GM19043 (cell line): ENCODE data around the gene COX7A2.

ENCODE experiments used
- ATAC-seq: cut with Tn5 transposase; IDR thresholded peaks from one replicate; pipeline ENCODE4 v1.9.1; 2021; ENCODE audit warnings: low read depth; ENCODE audit not compliant: unreplicated experiment

COX7A2 gene, protein sequence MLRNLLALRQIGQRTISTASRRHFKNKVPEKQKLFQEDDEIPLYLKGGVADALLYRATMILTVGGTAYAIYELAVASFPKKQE

DNA sequence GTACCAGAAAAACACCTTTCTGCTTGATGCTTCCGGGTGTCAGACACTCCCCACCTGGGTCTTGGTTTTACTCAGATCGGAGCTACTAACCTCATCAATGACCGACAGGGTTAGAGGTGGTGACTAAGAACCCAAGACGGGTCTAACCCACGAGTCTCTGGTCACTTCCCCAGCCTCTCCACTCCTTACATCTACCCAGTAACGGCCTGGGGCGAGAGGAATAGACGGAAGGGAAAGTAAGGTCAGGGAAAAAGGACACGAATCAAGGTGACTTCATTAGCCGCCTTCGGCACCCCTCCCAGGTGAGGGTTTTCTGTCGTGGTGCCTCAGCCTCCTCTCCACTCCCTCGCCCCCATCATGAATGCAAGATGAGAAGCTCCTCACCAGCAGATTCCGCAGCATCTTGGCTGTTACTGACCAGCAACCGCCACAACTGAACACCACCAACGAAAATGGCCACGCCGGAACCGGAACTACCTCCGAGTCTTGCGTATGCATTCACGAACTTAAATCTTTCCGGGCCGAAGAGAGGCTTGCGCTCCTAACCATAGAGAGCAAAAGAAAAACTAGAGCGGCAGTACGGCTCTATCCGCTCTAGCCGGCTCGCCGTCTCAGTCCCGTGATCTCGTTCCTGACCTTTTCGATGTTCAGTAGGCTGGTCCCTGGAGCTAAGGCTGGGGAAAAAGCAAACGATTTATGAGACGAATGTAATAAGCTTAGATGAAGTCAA lies at the start of gene COX7A2:
TSS of gene COX7A2 (minus strand) at position 469 of the 730 bp plus-strand sequence. CDS start at position 402, 67 bp downstream.
- ATAC-seq: peak; percentile 95

DNA sequence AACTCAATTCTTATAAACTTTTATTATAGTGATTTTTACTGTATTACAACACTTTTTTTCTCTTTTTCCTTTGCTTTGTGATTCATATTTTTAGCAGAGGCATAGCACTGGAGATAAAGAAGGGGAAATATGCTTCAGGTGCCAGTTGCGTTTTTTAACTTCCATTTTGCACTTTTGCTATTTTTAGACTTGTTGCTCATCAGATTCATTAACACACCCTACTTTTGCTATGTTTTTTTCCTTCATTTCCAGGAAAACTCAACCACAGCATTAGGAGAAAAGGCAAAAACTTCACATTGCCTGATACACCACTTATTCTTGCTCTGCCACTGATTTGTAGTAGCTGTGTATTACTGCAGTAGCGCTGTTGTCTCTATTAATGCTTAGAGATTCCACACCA lies 49.0 kb upstream of the COX7A2 start:
- ATAC-seq: no peak

DNA sequence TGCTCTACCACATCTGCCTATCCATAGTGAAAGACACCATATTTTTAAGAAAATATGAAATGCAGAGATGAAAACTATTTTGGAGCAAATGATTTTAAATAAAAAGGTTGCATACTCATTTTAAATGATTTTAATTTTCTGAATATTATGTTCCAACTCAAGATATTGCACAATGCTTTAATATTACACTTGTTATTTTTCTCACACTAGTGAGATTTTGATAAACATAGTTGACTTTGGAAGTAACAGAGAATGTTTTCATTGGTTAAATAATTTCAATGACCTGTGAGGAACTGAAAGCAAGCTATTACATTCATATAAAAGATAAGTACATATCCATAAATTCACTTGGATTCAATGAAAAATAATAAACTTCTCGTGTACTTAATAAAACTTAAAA lies 48.1 kb upstream of the COX7A2 start:
- ATAC-seq: no peak

DNA sequence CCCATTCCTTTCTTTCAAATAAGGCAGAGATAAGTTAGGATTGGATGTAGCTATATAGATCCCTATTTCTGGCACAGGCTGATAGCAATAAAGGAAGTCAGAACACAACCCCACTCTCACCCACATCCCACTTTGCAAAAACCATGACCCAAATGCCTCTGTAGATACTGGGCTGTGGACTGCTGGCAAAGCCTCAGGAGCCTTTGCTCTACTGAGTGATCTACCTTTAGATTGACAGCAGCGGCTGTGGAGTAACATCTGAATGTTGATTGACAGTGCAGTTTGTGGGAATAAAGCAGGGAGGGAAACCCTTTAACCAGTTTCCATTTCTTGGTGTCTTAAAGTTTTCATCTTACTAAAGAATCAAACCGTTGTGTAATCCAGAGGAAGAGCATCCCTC lies 47.7 kb upstream of the COX7A2 start:
- no peak for ATAC-seq

DNA sequence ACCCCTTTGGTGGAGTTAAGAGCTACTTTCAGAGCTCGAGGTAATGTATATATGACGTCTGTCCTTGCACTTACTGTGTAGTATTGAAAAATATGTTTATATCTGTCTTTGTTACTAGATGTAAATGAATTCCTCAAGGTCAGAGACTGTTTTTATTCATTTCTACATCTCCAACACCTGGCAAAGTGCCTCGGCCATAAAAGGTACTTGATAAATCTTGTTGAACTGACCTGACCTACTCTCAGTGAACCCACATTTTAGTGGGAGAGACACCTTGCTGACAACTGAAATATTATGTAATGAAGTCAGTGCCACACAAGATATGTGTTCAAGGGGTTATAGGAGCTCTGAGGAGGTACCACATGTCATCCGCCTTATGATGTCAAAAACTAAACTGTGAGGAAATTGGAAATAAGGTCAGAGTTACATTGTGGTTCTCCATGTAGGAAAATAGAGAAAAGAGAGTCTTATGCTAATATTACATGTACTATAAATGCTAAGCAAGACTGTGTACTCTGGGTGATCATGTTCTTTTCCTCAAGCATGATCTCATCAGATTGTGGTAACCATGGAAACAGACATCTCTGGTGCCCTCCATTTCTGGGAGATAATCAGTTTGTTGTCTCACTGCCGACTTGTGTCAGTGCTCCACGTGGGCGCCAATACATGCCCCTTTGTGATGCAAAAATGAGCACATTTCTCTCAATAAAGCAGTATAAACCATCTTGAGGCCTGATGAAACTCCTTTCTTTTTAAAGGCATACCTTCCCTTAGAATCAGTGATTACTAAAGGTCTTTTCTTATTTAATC lies 46.7 kb upstream of the COX7A2 start:
- no peak for ATAC-seq

DNA sequence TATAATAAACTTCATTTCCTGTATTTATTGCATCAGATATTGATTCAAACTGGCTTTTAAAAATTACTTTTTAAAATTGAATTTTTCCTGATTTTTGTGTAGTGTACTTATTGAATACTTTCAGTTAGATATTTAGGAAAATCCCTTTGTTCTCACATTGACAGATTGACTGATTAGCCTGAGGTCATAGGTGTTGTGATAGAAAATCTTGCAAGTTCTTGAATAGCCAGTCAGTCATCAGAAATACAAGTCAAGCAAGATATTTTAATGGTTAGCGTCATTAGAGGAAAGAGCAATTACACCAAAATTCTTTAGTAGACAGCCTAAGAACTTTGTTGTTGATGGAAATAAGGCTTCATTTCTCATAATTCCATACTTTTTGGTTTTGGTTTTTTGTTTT lies 44.4 kb upstream of the COX7A2 start:
- no peak for ATAC-seq

DNA sequence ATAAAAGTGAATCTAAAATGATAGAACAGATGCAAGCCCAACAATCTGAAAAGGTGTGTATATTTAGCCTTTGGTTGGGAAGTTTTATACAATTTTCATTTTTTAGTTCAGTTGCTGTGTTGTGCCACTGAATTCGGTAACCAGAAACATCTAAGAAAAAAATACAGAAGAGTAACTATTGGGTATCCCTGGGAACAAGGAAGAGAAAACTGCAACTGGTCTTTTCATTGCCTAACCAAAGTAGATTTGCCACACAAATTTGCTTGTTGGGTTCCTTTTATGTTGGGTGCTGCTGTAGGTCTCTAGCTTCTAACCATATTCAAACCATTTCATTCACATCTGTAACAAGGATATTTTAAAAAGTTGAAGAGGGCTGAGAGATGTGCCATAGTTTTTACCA lies 43.8 kb upstream of the COX7A2 start:
- no peak for ATAC-seq

DNA sequence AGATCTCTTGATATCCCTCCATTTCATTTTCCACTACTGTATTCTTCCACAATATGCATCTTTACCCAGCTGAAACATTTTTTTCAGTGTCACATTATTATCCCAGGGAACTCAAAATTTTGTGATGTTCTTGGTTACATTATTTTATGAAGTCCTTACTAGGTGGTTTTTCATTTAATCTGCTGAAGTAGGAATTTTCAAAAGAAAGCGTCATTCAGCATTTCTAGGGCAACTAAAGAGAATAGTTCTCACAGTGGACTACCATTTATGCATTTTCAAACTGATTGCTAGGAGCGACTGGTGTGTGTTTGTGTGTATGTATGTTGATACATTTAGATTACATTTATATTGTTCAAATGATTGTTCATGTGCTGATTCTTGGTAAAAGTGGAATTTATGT lies 43.4 kb upstream of the COX7A2 start:
- ATAC-seq: no peak

DNA sequence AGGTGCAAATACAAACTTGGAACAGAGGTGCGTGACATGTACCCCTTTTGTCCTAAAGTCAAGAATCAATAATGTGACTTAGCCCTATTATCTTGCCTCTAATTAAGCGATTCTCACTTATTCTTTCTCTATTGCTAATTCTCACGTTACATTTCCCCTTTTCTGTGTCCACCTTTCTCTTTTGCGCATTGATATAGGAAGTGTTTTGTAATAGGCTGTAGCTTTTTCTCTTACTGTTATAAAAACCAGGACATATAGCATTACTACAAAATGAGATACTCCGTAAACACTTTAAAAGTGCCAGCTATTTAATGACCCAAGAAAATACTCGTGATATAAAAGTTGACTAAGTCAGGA lies 41.7 kb upstream of the COX7A2 start:
- ATAC-seq: no peak

DNA sequence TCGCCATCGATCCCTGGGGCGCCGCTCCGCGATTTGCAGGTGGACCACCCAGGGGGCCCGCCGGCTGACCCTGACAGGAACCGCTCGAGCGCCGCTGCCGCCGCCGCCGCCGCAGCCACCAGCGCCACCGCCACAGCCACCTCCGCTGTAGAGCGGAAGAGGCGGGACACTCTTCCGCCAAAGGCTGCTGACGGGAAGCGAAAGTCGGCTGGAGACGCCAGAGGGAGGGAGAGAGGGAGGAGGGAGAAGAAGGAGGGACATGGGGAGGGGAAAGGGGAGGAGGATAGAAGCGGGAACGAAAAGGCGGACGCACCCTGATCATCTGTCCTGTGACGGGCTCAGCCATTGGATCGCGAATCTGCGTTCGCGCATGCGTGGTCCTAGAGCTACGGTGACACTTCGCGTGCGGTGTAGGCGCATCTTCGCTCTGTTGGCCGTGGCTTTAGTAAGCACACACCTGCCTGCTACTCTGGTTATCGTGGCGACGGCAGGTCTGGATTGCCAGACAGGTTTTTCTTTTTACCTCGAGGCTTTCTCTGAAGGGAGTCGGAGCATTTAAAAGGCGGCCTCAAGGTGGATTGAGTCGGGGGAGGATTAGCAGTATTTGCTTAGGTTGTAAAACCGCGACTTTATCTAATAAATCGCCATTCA lies 41.2 kb upstream of the COX7A2 start, which contains the start of gene TMEM30A:
TSS of gene TMEM30A (minus strand) at position 161 of the 651 bp plus-strand sequence. CDS start at position 7, 154 bp downstream.
- ATAC-seq: peak; percentile 90

DNA sequence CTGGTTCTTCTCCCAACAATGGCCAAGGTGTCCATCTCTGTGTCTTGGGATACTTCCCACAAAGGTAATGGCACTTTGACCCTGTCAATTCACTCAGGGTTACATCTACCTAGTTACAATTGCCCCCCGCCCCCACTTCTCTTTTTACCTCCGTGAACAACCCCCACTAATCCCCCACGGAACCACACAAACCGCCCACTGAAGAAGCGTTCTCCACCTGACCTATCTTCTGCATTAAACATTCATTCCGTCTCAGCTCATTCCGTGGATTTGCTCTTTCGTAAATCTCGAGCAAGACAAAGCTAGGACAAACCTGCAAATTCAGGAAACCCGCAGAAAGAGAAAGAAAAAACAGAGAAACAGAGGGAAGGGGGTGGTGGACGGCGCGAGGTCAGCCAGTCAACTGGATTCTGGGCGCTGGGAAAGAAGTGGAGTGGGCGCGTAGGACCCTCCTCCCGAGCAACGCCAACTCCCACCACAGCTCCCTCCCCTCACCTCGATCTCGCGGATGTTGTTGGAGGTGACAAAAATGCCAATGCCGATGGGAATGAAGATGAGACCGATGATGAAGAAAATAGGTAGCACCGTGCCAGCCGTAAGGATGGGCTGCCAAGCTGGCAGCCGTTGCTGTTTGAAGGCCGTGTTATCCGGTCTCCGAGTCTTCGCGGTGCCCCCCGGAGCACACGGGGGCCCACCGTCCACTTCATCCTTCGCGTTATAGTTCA lies 40.5 kb upstream of the COX7A2 start:
- ATAC-seq: no peak

DNA sequence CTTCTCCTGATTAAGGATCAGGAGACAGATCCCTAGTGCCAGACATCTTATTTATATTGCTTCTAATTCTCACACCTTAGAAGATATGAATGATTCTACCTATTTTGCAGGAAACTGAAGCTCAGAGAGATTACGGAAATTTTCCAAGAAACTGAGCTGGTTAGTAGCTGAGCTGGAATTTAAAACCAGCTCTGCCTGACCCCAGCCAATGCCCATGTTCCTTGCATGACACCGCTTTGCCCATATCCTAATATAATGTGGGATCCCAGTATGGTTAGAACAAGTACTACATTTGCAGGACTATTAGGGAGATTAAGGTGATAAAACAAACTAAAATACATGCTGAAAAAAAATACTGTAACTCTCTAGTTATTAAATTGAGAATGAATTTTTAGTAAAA lies 39.1 kb upstream of the COX7A2 start:
- ATAC-seq: no peak

DNA sequence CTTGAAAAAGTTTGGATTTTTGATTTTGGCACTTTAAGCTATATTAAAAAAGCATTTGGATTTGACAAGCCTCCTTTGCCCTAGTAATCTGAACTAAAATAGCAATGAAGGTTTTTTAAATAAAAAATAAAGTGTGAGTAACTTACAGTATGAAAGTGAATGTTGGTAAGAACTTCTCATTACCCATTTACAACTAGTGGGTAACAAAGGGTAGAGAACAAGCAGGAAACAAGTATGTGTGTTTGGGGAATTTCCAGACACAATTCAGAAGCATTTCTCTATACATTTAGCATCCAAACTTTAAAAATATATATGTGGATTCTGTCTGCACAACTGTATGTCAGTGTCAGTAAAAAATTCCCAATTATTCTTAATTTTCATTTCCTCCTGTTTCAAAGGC lies 38.1 kb upstream of the COX7A2 start:
- no peak for ATAC-seq

DNA sequence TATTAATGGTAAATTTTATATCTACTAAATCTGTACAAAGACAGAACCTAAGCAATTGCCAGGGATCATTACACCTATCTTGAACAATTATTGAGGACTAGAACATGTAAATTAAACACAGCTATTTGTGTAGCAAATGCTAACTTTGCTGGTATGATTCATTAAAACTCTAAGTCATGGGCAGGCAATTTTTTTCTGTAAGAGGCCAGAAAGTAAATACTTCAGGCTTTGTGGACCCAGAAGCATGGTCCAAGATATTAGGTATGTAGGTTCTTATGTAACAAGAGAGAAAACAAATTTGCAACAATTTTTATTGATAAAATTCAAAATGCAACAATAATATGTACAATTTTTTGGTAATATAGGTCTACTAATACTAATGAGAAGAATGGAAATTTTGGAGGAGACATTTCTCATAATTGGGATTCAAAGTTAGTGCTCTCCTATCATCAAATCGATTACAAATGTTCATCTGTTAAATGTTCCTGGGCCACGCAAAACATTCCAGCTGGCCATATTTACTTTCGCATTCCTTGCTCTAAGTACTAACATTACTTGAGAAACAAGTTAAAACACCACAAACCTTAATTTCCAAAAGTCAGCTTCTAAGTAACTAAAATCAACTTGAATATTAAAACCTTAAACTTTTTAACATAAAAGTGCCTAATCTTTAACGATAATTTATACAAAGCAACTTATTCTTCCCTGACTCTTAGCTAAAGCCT lies 36.7 kb upstream of the COX7A2 start:
- ATAC-seq: no peak

DNA sequence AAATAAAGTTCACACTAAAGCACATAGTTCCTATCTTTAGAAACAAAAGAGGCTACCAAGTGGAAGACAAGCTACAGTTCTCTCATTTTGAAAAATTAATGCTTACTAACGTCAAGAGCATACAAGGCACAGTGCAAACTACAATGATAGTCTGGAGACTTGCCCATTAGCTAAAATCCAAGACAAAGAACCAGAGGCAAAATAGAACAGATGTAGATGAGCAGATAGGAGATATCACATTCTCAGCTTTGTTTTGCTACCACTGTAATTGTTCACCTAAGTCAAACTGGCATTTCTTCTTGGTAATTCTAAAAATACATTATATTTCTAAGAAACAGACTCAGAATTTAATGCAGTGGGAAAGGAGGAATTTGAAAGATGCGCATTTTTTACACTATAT lies 35.8 kb upstream of the COX7A2 start:
- ATAC-seq: no peak

DNA sequence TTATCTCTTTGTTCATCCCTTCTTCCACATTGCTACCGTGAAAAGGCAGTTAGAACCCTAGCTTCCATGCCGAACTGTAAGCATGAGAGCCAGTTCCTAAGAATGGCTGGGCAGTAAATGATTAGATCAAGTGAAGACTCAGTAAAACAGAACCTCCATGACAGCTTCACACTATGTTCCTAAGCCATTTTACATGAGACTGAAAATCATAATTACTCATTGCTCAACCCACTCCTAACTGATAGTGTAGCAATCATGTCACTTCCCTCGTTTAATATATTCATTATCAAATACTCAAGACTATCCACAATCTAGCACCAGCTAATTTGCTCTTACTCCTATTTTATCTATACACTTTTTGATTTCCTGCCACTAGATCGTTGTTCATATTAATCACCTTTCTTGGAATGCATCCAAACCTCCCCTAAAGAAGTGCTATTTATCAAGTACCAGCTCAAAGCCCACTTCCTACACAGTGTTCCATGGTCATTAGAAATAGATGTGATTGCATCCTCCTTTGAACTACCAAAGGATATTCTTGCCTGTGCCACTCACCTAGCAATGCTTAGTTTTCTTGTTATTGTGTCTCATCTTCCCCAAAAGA lies 35.0 kb upstream of the COX7A2 start:
- no peak for ATAC-seq

DNA sequence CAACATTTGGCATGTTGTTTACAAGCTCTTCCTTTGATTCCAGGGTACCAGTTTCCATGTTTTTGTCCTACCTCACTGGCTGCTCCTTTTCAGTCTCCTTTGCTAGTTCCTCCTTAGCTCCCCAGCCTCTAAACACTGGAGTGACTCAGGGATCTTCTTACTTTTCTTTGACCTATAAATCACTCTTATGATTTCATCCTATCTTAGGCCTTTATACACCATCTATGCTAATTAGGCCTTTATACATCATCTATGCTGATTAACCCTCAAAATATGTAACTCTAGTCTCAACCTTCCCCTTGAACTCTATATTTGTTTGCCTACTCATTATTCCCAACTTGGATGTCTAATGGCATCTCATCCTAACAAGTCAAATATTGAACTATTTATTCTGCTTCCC lies 31.5 kb upstream of the COX7A2 start:
- no peak for ATAC-seq

DNA sequence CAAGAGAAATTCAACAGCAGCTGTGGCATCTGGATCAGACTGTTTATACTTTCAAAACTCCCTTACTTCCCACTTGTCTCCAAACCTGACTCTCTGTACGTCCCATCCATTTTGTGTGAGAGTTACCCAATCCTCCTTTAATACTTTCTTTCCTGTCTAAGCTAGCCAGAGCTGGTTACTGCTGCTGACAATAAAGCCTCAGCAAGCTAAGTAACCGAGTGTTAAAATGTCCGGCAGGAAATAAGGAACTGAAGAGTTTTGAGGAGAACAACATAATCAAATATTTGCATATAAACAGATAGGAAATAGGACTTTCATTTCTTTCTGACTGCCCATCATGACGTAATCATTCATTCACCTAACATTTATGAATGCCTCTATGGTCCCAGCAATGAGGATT lies 29.4 kb upstream of the COX7A2 start:
- no peak for ATAC-seq

DNA sequence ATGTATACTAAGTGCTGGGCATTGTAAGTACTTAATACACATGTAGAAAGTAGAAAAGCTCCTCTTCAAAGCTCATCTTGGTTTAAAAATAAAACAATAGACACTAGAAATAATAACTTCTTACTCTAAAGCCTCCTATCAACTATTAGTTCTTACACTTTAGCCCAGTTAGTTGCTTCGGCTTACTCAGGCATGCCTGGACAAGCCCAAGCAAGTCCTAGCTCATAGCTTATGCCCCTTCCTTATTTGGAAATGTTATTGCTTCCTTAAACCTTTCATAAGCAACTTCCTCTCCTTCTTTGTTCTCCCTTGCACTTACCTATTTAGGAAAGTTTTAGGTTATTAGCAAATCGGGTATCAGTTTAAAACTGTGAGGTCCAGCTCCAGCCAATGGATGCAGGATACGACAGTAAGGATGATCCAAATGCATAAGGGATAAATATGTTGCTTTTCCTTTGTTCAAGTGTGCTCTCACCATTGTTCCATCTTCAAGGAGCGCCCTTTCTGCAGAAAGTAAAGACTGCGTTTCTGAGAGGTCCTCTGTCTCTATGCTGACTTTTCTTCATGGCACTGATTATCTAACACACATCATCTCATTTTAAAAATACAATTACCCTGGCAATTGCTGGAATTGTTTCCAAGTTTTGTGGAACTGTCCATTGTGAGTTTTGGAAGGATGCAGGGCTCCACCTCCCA lies 28.7 kb upstream of the COX7A2 start:
- ATAC-seq: no peak
